Brain microvascular endothelial cell (primary cell): ENCODE results near the gene NOS3.

ENCODE experiments used
- DNase-seq: peaks from one replicate; pipeline ENCODE4 v3.0.0-alpha.2; 2020
- H3K27ac ChIP-seq: fragments of 250-450 bp; sonication (Bioruptor Pico); 2 replicates; pipeline ENCODE4 v1.5.1; 2020; ENCODE audit warnings: mild to moderate bottlenecking, moderate library complexity
- H3K27me3 ChIP-seq: fragments of 250-450 bp; sonication (Bioruptor Pico); replicated peaks from 2 replicates; pipeline ENCODE4 v1.5.1; 2020; ENCODE audit warnings: mild to moderate bottlenecking
- H3K36me3 ChIP-seq: fragments of 250-450 bp; sonication (Bioruptor Pico); replicated peaks from 2 replicates; pipeline ENCODE4 v1.5.1; 2020; ENCODE audit warnings: mild to moderate bottlenecking
- H3K4me3 ChIP-seq: 2 replicates; pipeline ENCODE4 v1.5.1; 2011; ENCODE audit warnings: low read depth, mild to moderate bottlenecking, control low read depth, low read length, moderate library complexity
- in situ Hi-C: cut with HindIII; loops from 2 replicates; pipeline ENCODE4 v1.10.0; 2017; ENCODE audit warnings: low sequenced_read_pairs, low pct_ligation_motif_present
- TF ChIP-seq, protein P1 (sequence below): IDR thresholded peaks from 2 replicates; pipeline ENCODE4 v1.5.1; 2011; ENCODE audit warnings: low read depth, mild to moderate bottlenecking, moderate library complexity, low read length, control low read depth, inconsistent platforms; ENCODE audit errors: missing control alignments

NOS3 gene

DNA sequence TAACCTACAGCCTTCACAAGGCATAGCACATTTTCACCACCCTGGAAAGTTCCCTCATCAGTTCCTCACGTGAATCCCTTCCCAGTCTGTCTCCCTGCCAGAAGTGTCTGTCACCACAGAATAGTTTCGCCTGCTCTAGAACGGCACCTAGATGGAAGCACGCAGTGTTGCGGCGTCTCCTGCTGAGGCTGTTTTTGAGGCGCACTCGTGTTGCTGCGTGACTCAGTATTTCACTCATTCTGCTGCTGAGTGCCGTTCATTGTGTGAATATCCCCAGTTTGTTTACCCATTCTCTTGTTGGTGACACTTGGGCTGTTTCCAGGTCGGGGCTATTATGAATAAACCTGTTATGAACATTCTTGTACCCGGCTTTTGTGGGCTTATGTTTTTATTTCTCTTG is 12.8 kb downstream of the NOS3 start:
- no peaks in the 10 kb centered on the region for H3K27me3 ChIP-seq
- H3K4me3 ChIP-seq, result no peak overlapping the region
- TF ChIP-seq, protein P1, sequence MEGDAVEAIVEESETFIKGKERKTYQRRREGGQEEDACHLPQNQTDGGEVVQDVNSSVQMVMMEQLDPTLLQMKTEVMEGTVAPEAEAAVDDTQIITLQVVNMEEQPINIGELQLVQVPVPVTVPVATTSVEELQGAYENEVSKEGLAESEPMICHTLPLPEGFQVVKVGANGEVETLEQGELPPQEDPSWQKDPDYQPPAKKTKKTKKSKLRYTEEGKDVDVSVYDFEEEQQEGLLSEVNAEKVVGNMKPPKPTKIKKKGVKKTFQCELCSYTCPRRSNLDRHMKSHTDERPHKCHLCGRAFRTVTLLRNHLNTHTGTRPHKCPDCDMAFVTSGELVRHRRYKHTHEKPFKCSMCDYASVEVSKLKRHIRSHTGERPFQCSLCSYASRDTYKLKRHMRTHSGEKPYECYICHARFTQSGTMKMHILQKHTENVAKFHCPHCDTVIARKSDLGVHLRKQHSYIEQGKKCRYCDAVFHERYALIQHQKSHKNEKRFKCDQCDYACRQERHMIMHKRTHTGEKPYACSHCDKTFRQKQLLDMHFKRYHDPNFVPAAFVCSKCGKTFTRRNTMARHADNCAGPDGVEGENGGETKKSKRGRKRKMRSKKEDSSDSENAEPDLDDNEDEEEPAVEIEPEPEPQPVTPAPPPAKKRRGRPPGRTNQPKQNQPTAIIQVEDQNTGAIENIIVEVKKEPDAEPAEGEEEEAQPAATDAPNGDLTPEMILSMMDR, result no peak
- H3K36me3 ChIP-seq, result no peaks in the 10 kb centered on the region
- H3K27ac ChIP-seq, result no peak overlapping the region
- in situ Hi-C loops, result no loop called here
- DNase-seq, result no peak

DNA sequence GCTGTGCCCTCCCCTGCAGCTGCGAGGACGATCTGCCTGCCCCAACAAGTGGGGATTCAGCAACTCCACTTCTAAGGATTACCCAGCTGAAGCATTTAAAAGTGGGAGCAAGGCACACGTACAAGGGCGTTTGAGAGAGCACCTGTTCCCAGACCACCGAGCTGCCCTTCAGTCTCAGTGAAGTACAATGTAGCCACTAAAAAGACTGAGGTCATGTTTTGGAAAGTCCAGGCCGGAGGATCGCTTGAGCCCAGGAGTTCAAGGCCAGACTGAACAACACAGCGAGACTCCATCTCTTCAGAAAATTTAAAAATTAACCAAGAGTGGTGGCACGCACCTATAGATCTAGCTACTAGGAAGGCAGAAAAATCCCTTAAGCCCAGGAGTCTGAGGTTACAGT is 14.7 kb downstream of the NOS3 start:
- H3K27ac ChIP-seq, result no peak overlapping the region
- no peaks in the 10 kb centered on the region for H3K36me3 ChIP-seq
- H3K4me3 ChIP-seq, result no peak overlapping the region
- in situ Hi-C loops, result no loop called here
- H3K27me3 ChIP-seq, result no peaks in the 10 kb centered on the region
- no peak for DNase-seq
- TF ChIP-seq, protein P1, result no peak

DNA sequence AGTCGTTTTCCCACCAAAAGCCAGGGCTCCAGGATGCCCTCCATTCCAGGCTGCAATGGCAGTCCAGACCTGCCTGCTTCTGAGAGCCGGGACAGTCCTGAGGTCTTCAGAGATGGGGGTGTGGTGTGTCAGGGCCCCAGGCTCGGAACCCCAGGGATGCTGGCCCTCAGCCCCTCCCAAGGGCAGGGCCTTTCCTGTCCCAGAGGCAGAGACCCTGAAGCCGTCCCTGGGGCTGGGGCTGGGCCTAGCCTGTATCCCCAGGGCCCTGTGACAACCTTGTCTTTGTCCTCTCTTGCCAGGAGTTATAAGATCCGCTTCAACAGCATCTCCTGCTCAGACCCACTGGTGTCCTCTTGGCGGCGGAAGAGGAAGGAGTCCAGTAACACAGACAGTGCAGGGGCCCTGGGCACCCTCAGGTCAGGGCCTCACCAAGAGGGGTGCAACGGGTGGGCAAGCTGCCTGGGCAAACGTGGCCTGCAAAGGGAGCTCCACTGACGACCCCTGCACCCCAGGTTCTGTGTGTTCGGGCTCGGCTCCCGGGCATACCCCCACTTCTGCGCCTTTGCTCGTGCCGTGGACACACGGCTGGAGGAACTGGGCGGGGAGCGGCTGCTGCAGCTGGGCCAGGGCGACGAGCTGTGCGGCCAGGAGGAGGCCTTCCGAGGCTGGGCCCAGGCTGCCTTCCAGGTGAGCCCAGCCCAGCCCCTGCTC is 15.9 kb downstream of the NOS3 start:
- TF ChIP-seq, protein P1, result no peak
- Histone ChIP-seq H3K36me3 (no peaks in the 10 kb centered on the region), H3K4me3 (no peak overlapping the region), H3K27me3 (no peaks in the 10 kb centered on the region), H3K27ac (no peak overlapping the region)
- in situ Hi-C loops, result no loop called here
- no peak for DNase-seq

GRCh38 chr7:151007469-151007898 is 16.7 kb downstream of the NOS3 start:
- Histone ChIP-seq H3K36me3 (no peaks in the 10 kb centered on the region), H3K4me3 (no peak overlapping the region), H3K27ac (no peak overlapping the region), H3K27me3 (peaks cover 2% of the 10 kb centered on the region)
- in situ Hi-C loops, result no loop called here
- TF ChIP-seq, protein P1, result no peak
- no peak for DNase-seq

DNA sequence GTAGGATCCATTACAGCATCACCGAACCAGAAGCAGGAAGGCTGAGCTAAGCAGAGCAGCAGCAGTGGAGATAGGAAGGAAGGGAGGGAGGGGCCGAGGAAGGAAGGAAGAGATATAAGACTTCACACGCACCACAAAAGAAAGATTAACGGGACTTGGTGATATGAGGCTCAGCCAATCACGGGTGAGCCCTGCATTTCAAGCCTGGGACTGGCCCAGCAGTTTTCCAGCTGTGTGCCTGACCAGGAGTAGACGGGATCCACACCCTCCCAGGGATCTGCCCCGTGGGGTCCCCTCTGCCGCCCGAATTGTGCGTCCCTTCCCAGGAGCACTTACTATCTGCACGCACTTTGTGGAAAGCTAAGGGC is 17.3 kb downstream of the NOS3 start:
- no peak overlapping the region for H3K27ac ChIP-seq
- peaks cover 6% of the 10 kb centered on the region for H3K27me3 ChIP-seq
- DNase-seq, result no peak
- no peak overlapping the region for H3K4me3 ChIP-seq
- no peaks in the 10 kb centered on the region for H3K36me3 ChIP-seq
- TF ChIP-seq, protein P1, result no peak
- in situ Hi-C loops, result no loop called here
